Stomach (tissue), 9 donors: ENCODE data around the gene POFUT2. TPM values are rescaled to one million over a fixed set of nuclear protein-coding genes. Genes with fewer than 3 reads are reported as not detected.

Experiments used
- DNase-seq, 2 donors: peaks; one replicate each; pipeline versions ENCODE4 v3.0.0 to v3.0.0-alpha.2; 2013 to 2019
- H3K27ac ChIP-seq, 5 donors: fragments of 200-600 bp in 4 of 5; sonication (generic) in 4 of 5; one replicate each; pipeline ENCODE4 v1.5.1; 2013 to 2019; ENCODE audit warnings: mild to moderate bottlenecking in 1 of 5, moderate library complexity in 1 of 5
- H3K27me3 ChIP-seq, 3 donors: fragments of 200-600 bp; sonication (generic); one replicate each; pipeline ENCODE4 v1.5.1; 2017 to 2019; ENCODE audit warnings: mixed run types in 1 of 3
- H3K36me3 ChIP-seq, 4 donors: fragments of 200-600 bp; sonication (generic); 1 replicate in 3 of 4; 2 replicates in 1 of 4; pipeline ENCODE4 v1.5.1; 2016 to 2019
- H3K4me1 ChIP-seq, 4 donors: fragments of 200-600 bp; sonication (generic); one replicate each; pipeline ENCODE4 v1.5.1; 2016 to 2019
- H3K4me3 ChIP-seq, 4 donors: fragments of 200-600 bp; sonication (generic) in 3 of 4; one replicate each; pipeline ENCODE4 v1.5.1; 2016 to 2019; ENCODE audit warnings: mild to moderate bottlenecking in 1 of 4
- H3K9me3 ChIP-seq, 4 donors: fragments of 200-600 bp; sonication (generic); one replicate each; pipeline ENCODE4 v1.5.1; 2016 to 2019
- CTCF ChIP-seq, 7 experiments: fragments of 450-650 bp in 4 of 7; fragments of 200-600 bp in 3 of 7; sonication (generic) in 3 of 7; IDR thresholded peaks; one replicate each; pipeline ENCODE4 v1.5.1; 2016 to 2019; ENCODE audit warnings: antibody characterized with exemption in 7 of 7, control low read depth in 2 of 7, mild to moderate bottlenecking in 1 of 7
- EP300 ChIP-seq: sonication (generic); formaldehyde crosslinking; IDR thresholded peaks from one replicate; pipeline ENCODE4 v1.6.1; 2017; ENCODE audit warnings: antibody characterized with exemption
- POLR2A ChIP-seq, 4 donors: fragments of 450-650 bp; IDR thresholded peaks; one replicate each; pipeline ENCODE4 v1.6.1; 2016; ENCODE audit warnings: antibody characterized with exemption in 4 of 4, control low read depth in 2 of 4, mild to moderate bottlenecking in 1 of 4, moderate library complexity in 1 of 4
- POLR2AphosphoS5 ChIP-seq, 3 donors: sonication (generic); formaldehyde crosslinking; IDR thresholded peaks; one replicate each; pipeline ENCODE4 v1.6.1; 2016; ENCODE audit warnings: antibody characterized with exemption in 3 of 3
- WGBS, 5 donors: extraction: QIAGEN DNeasy Blood & Tissue Kit in 3 of 5; methylation state at CpG; one replicate each; pipeline versions ENCODE4 v1.1.5 to v1.1.7; 2013 to 2018; 5-methylcytosine and 5-hydroxymethylcytosine counted together
- intact Hi-C: fragments of 100-400 bp; cut with DNase I; formaldehyde crosslinking; loops from one replicate; pipeline ENCODE4 v1.15.1; 2023; ENCODE audit warnings: low total_unique reads
- polyA plus RNA-seq, 3 donors: library from polyadenylated mRNA; stranded (reverse); fragments of 200-250 nt; gene quantifications; one replicate each; pipeline ENCODE4 v1.2.3, GENCODE V29; 2013
- total RNA-seq, 5 donors: library from RNA; depleted of rRNA; stranded (reverse); fragments of >200 nt; gene quantifications; one replicate each; pipeline versions ENCODE4 v1.1.0 to v1.2.3, GENCODE V29; 2014 to 2016
- donor health status: healthy with polysubstance abuse.
- donor health status: Bipolar disorder and iron deficiency.
- donor health status: healthy.

POFUT2 gene
- total and polyA plus RNA-seq, 8 donors: 7.4 to 34.2 (median 22.4) TPM

- no peak for TF ChIP-seq POLR2AphosphoS5 (IDR thresholded peaks at IDR 0.05)
- no peak for TF ChIP-seq EP300
- 79 to 87% (median 86%) methylated on average over 14 to 19 of the region's 19 CpGs for WGBS, 5 donors
- peaks cover 18 to 40% (median 34%) of the 10 kb centered on the region in 4 donors for H3K4me1 ChIP-seq
- no peaks in the 10 kb centered on the region for H3K9me3 ChIP-seq
- H3K27ac ChIP-seq: peak overlapping the region in 3 of 5 donors; percentile 12 to 81 (median 80)
- H3K4me3 ChIP-seq: no peak overlapping the region
- DNase-seq: no peak
- intact Hi-C loops: no loop called here
- no peaks in the 10 kb centered on the region for H3K36me3 ChIP-seq
- H3K27me3 ChIP-seq: peaks cover 0 to 40% (median 4%) of the 10 kb centered on the region in 3 donors
Observed at GRCh38 chr21:45303751-45304475, 16.2 kb upstream of the POFUT2 start.

- TF ChIP-seq EP300 (no peak), POLR2AphosphoS5 (IDR thresholded peaks at IDR 0.05) (no peak), CTCF (IDR thresholded peaks at IDR 0.05) (no peak), POLR2A (IDR thresholded peaks at IDR 0.05) (no peak)
- DNase-seq: peak in 1 of 2 donors; percentile 8
- Histone ChIP-seq H3K27ac (peak overlapping the region in 4 of 5 donors; percentile 66 to 81 (median 76)), H3K4me1 (peaks cover 10 to 32% (median 27%) of the 10 kb centered on the region in 4 donors), H3K4me3 (no peak overlapping the region), H3K9me3 (no peaks in the 10 kb centered on the region), H3K27me3 (peaks cover 0 to 32% (median 4%) of the 10 kb centered on the region in 3 donors), H3K36me3 (no peaks in the 10 kb centered on the region)
- intact Hi-C loops: no loop called here
- 86 to 93% (median 91%) methylated on average over 10 to 21 of the region's 21 CpGs for WGBS, 5 donors
Observed at GRCh38 chr21:45303091-45303615, 15.5 kb upstream of the POFUT2 start.

DNA sequence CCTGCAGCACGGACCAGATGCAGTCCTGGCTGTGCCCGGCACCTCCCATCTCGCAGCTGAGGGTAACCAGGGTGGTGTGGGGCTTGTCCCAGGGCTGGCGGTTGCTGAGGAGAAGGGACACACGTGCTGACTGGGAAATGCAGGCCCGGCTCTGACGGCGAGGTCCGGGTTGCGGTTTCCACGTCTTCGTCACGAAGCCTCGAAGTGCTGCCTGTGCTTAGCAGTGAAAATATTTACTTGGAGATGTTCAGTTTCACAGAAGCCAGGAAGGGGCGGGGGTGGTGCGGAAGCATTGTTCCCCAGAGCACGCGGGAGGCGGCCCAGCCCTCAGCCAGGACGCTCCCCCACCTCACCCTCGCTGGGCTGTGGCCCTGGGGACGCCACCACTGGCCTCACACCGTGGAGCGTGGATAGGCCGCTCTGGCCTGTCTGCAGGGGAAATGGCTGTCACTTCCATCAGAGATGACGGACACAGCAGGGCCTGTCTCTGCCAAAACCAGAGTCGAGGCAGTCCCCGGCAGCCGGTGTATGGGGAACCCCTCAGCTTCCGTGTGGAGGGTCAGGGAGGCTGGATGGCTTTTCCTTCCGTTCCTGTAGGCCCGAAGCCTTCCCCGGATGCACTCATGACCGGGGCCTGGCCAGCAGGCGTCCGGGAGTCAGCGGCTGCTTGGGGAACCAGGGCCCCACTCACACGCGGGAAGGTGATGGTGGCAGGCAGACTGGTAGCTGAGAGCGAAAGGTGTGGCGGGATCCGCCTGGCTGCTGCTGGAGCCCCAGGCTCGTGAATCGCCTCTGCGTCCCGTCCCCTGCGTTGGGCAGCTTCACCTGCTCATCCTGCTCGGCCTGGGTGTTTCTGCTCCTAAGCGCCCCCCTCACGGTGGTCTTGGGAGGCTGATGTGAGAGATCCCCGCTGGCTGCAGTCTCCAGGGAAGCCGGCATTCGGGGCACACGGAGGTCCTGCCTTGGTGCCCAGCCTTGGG is 14.7 kb upstream of the POFUT2 start:
- intact Hi-C loops: no loop called here
- Histone ChIP-seq H3K4me3 (no peak overlapping the region), H3K36me3 (no peaks in the 10 kb centered on the region), H3K4me1 (peaks cover 7 to 26% (median 20%) of the 10 kb centered on the region in 4 donors), H3K27ac (peak overlapping the region; percentile 32 to 81 (median 73)), H3K27me3 (peaks cover 0 to 24% (median 4%) of the 10 kb centered on the region in 3 donors), H3K9me3 (no peaks in the 10 kb centered on the region)
- 56 to 63% (median 60%) methylated on average over 33 to 54 of the region's 54 CpGs for WGBS, 5 donors
- peak; percentile 45 to 91 for DNase-seq
- TF ChIP-seq CTCF (IDR thresholded peaks at IDR 0.05): no peak
- no peak for TF ChIP-seq POLR2A (IDR thresholded peaks at IDR 0.05)
- TF ChIP-seq EP300: peak; percentile 41
- peak in 2 of 3 donors; percentile 23 to 31 for TF ChIP-seq POLR2AphosphoS5 (IDR thresholded peaks at IDR 0.05)

DNA sequence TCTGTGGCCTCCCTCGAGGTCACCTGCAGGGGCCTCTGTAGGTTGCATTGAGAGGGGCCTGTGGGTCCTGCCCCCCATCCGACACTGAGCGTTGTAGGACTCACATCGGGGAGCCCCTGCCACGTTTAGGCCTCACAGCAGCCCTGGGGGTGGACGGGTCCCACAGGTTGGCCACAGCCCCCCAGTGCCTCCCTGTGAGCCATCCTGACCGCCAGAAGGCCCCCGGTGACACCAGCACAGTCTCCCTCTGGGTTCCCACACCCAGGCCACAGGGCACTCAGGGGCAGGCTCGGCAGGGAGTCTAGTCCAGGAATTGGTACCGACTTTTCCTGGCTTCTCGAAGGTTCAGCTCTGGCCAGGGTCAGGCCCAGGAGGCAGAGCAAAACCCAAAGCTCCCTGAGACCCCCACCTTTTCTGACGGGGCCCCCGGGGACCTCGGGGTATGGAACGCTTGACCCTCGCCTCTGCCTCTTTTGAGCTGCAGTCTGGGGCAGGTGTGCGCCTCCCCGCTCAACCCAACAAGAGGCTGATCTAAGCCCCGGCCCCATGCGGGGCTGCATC is 13.9 kb upstream of the POFUT2 start:
- no peaks in the 10 kb centered on the region for H3K36me3 ChIP-seq
- peak overlapping the region; percentile 32 to 81 (median 73) for H3K27ac ChIP-seq
- intact Hi-C loops: no loop called here
- no peaks in the 10 kb centered on the region for H3K9me3 ChIP-seq
- H3K27me3 ChIP-seq: peaks cover 0 to 17% (median 4%) of the 10 kb centered on the region in 3 donors
- no peak overlapping the region for H3K4me3 ChIP-seq
- TF ChIP-seq EP300 (no peak), POLR2AphosphoS5 (IDR thresholded peaks at IDR 0.05) (no peak), CTCF (IDR thresholded peaks at IDR 0.05) (no peak), POLR2A (IDR thresholded peaks at IDR 0.05) (no peak)
- WGBS, 5 donors: 83 to 92% (median 87%) methylated on average over 10 to 20 of the region's 20 CpGs
- DNase-seq: no peak
- peaks cover 6 to 19% (median 13%) of the 10 kb centered on the region in 4 donors for H3K4me1 ChIP-seq
